Endothelial cell of umbilical vein (primary cell): ENCODE data around the gene EXOSC6. TPM values are rescaled to one million over a fixed set of nuclear protein-coding genes. Genes with fewer than 3 reads are reported as not detected.
A peak's percentile ranks its signal among the peaks of the same experiment; 100 is the strongest.
"Not testable (repeated sequence)": the region's sequence is repeated elsewhere in the genome, so short reads cannot be mapped to it uniquely, and the experiment has no call there.

ENCODE experiments used
- BruUV-seq: library from RNA; stranded (reverse); fragments of 400-500 nt; replicated peaks from 2 replicates; lab custom pipeline; 2021; lab: Mats Ljungman, UMichigan
- CTCF ChIA-PET: fragments of 300-600, 350-600 bp; sonication (Branson Sonifier 250); formaldehyde crosslinking; loops from one replicate; lab custom pipeline; 2021; ENCODE audit warnings: antibody characterized with exemption, inconsistent platforms; lab: Charles Lee
- POLR2A ChIA-PET: fragments of 300-600, 350-600 bp; sonication (Branson Sonifier 250); formaldehyde crosslinking; loops from one replicate; lab custom pipeline; 2021; ENCODE audit warnings: antibody characterized with exemption, inconsistent platforms; lab: Charles Lee
- DNase-seq: peaks from one replicate; pipeline ENCODE4 v3.0.0-alpha.2; 2011; ENCODE audit warnings: low read depth, low spot score
- FAIRE-seq: peaks from 2 replicates; lab custom pipeline; 2011; peaks lifted over from hg19 to GRCh38; lab: Jason Lieb, UNC
- H2AFZ ChIP-seq: 2 replicates; pipeline ENCODE4 v1.6.0; 2012; ENCODE audit warnings: low read depth, low read length, control low read depth, inconsistent platforms
- H3K27ac ChIP-seq: 2 replicates; pipeline ENCODE4 v1.5.1; 2011; ENCODE audit warnings: low read depth, mild to moderate bottlenecking, control low read depth, low read length, moderate library complexity; ENCODE audit not compliant: insufficient read depth
- H3K27me3 ChIP-seq, 2 experiments: 2 replicates each; pipeline versions ENCODE4 v1.6.0 to v1.6.1; 2011; ENCODE audit warnings: low read length in 2 of 2, mixed read lengths in 1 of 2; ENCODE audit not compliant: control insufficient read depth in 2 of 2, insufficient read depth in 2 of 2
- H3K36me3 ChIP-seq, 2 experiments: 2 replicates in 1 of 2; 3 replicates in 1 of 2; pipeline ENCODE4 v1.5.1; 2011; ENCODE audit warnings: low read length in 2 of 2, mild to moderate bottlenecking in 1 of 2, moderate library complexity in 1 of 2; ENCODE audit not compliant: control insufficient read depth in 2 of 2, insufficient read depth in 2 of 2; ENCODE audit errors: extremely low read depth in 1 of 2
- H3K4me1 ChIP-seq: 3 replicates; pipeline ENCODE4 v1.5.1; 2011; ENCODE audit warnings: mild to moderate bottlenecking, low read length; ENCODE audit not compliant: control insufficient read depth, insufficient read depth; ENCODE audit errors: extremely low read depth
- H3K4me2 ChIP-seq: 2 replicates; pipeline ENCODE4 v1.6.1; 2011; ENCODE audit warnings: low read length, control low read depth, mixed read lengths; ENCODE audit not compliant: insufficient read depth
- H3K4me3 ChIP-seq, 3 experiments: fragments of 200-600 bp in 1 of 3; sonication (generic), shearing (Covaris generic) in 1 of 3; replicated peaks in 1 of 3; 2 replicates each; pipeline ENCODE4 v1.5.1; 2011 to 2016; ENCODE audit warnings: control low read depth in 3 of 3, low read length in 3 of 3, mild to moderate bottlenecking in 2 of 3, inconsistent platforms in 1 of 3, low read depth in 1 of 3, moderate library complexity in 1 of 3; ENCODE audit not compliant: insufficient read depth in 1 of 3
- H3K79me2 ChIP-seq: 2 replicates; pipeline ENCODE4 v1.6.0; 2012; ENCODE audit warnings: low read length, inconsistent platforms; ENCODE audit not compliant: control insufficient read depth, insufficient read depth
- H3K9ac ChIP-seq: replicated peaks from 2 replicates; pipeline ENCODE3; 2011; ENCODE audit warnings: low read length, control low read depth; ENCODE audit not compliant: insufficient read depth; ENCODE audit errors: extremely low read depth
- H3K9me1 ChIP-seq: replicated peaks from 3 replicates; pipeline ENCODE4 v1.6.0; 2011; ENCODE audit warnings: mild to moderate bottlenecking, low read length; ENCODE audit not compliant: control insufficient read depth, insufficient read depth; ENCODE audit errors: extremely low read depth
- H3K9me3 ChIP-seq: replicated peaks from 2 replicates; pipeline ENCODE4 v1.5.1; 2012; ENCODE audit warnings: low read length, inconsistent platforms; ENCODE audit not compliant: control insufficient read depth, insufficient read depth
- H4K20me1 ChIP-seq: replicated peaks from 2 replicates; pipeline ENCODE3; 2011; ENCODE audit warnings: mild to moderate bottlenecking, low read length; ENCODE audit not compliant: control insufficient read depth, insufficient read depth; ENCODE audit errors: extremely low read depth
- dilution Hi-C: fragments of 300-500 bp; cut with MboI; formaldehyde crosslinking; loops from one replicate; pipeline ENCODE4 v1.15.0; 2019; ENCODE audit warnings: low sequenced_read_pairs; ENCODE audit not compliant: extremely low pct_ligation_motif_present
- intact Hi-C: fragments of 100-400 bp; cut with micrococcal nuclease; formaldehyde crosslinking; loops from one replicate; pipeline ENCODE4 v1.10.0; 2022
- polyA plus RNA-seq, 4 experiments: library from polyadenylated mRNA; depleted of rRNA in 3 of 4; stranded (reverse) in 3 of 4; unstranded in 1 of 4; fragments of >200 nt; gene quantifications; 2 replicates each; pipeline versions ENCODE4 v1.2.1 to v1.2.3, GENCODE V29; 2011 to 2012; ENCODE audit warnings: missing spikeins in 1 of 4
- total RNA-seq: library from RNA; stranded (reverse); gene quantifications from 2 replicates; pipeline ENCODE4 v1.2.3, GENCODE V29; 2021

Gene EXOSC6
- total and polyA plus RNA-seq, 2 donors (not counting 3 experiments of a cell fraction or from before 2014, with no cell fraction given): 12.6 to 29.2 TPM

DNA sequence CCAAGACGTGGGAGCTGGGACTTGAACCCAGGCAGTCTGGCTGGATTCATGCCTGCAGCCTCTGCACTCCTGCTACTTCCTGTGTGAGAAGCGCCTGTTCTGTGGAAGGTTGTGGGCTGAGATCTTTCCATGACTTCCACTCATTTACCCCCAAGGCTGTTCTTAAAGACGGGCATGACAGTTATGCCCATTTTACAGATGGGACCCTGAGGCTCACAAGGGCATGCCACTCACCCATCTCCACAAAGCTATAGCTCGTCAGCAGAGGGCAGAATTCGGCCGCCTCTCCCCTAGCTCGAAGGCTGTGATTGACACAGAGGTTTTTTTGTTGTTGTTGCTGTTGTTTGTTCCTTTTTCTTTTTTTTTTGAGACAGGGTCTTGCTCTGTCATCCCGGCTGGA, 51.7 kb downstream of the EXOSC6 start:
- H3K9ac ChIP-seq, H3K27ac ChIP-seq, H2AFZ ChIP-seq, H3K79me2 ChIP-seq, POLR2A ChIA-PET, H3K36me3 ChIP-seq, H4K20me1 ChIP-seq, intact Hi-C loops, dilution Hi-C loops, H3K4me3 ChIP-seq, BruUV-seq, H3K4me1 ChIP-seq, H3K9me3 ChIP-seq, H3K4me2 ChIP-seq, H3K27me3 ChIP-seq, FAIRE-seq, DNase-seq, CTCF ChIA-PET, H3K9me1 ChIP-seq: not testable (repeated sequence)

DNA sequence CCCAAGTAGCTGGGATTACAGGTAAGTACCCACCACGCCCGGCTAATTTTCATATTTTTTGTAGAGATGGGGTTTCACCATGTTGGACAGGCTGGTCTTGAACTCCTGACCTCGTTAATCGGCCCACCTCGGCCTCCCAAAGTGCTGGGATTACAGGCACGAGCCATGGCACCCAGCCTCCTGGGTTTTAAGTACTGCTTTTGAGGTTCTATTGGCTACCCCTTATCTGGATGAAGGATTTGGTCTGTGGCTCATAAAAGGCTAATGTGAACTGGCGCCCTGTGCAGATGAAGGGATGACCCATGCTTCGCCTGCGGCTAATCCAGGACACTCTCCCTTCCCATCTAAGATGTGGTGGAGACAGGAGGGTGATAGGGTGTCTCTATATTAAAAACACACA, 52.6 kb downstream of the EXOSC6 start:
- intact Hi-C loops, H3K36me3 ChIP-seq, H3K4me3 ChIP-seq, H3K4me1 ChIP-seq, H3K27ac ChIP-seq, FAIRE-seq, H2AFZ ChIP-seq, H3K27me3 ChIP-seq, H3K9me3 ChIP-seq, POLR2A ChIA-PET, H3K4me2 ChIP-seq, H3K9me1 ChIP-seq, dilution Hi-C loops, H3K79me2 ChIP-seq, H3K9ac ChIP-seq, H4K20me1 ChIP-seq, DNase-seq, BruUV-seq, CTCF ChIA-PET: not testable (repeated sequence)

DNA sequence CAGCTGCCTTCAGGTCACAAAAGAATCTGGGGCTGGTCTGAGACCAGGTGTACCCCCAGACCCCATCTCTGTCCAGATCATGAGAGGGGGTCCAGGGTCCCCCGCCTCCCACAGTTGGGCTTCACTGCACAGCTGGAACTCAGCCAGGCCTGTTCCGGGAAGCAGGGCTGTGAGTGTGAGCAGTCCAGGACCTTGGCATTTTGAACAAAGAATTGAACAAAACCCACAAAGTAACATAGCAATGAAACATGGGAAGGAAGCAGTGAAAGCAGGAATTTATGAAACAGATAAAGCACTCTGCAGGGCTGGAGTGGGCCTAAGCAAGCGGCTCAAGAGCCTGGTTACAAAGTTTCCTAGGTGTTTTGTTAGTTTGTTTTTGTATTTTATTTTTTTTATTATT, 53.1 kb downstream of the EXOSC6 start:
- CTCF ChIA-PET, H2AFZ ChIP-seq, H3K36me3 ChIP-seq, H3K4me3 ChIP-seq, H3K79me2 ChIP-seq, H3K4me2 ChIP-seq, H3K9me1 ChIP-seq, dilution Hi-C loops, H3K27ac ChIP-seq, H3K9ac ChIP-seq, H3K9me3 ChIP-seq, BruUV-seq, H3K27me3 ChIP-seq, H3K4me1 ChIP-seq, intact Hi-C loops, POLR2A ChIA-PET, H4K20me1 ChIP-seq: not testable (repeated sequence)
- DNase-seq: peak; percentile 53
- FAIRE-seq: peak; percentile 43

DNA sequence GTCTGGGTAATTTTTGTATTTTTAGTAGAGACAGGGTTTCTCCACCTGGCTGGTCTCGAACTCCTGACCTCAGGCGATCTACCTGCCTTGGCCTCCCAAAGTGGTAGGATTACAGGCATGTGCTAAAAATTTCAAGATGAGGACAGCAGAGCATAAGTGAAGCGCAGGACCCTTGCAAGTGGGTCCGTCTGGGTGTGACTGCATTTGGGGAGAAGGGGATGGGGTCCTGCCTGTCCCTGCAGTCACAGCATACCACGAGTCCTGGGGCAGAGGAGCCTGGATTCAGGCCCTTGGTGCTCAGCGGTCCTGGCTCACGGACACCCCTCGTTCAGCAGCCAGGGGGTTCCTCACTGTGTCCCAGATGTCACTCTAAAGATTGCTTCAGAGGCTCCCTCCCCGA, 53.5 kb downstream of the EXOSC6 start:
- dilution Hi-C loops, H3K9me1 ChIP-seq, H3K79me2 ChIP-seq, POLR2A ChIA-PET, H3K9me3 ChIP-seq, H3K9ac ChIP-seq, H2AFZ ChIP-seq, BruUV-seq, H3K4me3 ChIP-seq, H3K27me3 ChIP-seq, H3K36me3 ChIP-seq, H4K20me1 ChIP-seq, DNase-seq, intact Hi-C loops, CTCF ChIA-PET, H3K4me1 ChIP-seq, H3K4me2 ChIP-seq, H3K27ac ChIP-seq, FAIRE-seq: not testable (repeated sequence)
